ENCODE data around the gene SCAPER.

GRCh38 chr15:76330080-76330680, 575.0 kb downstream of the SCAPER start:
- TF ChIP-seq CTCF (IDR thresholded peaks at IDR 0.05) (peak in 2 of 3 donors; percentile 33 to 55), POLR2A (IDR thresholded peaks at IDR 0.05) (no peak), POLR2AphosphoS5 (IDR thresholded peaks at IDR 0.05) (peak in 1 of 3 donors; percentile 45)

Measured in breast epithelium (tissue), 3 donors.